A375 (cell line): ENCODE results near the gene SYT13. TPM values are rescaled to one million over a fixed set of nuclear protein-coding genes. Genes with fewer than 3 reads are reported as not detected.

Experiments used
- total RNA-seq: library from RNA; depleted of rRNA; stranded (reverse); fragments of >200 nt; shearing (Covaris generic); gene quantifications from 2 replicates; pipeline ENCODE4 v1.2.3, GENCODE V29; 2014; rRNA removed

SYT13 gene
- not detected in 2 replicates for total RNA-seq

GRCh38 chr11:45285930-45286632 is at the start of gene SYT13:
SYT13 (minus strand) TSS chr11:45286341; CDS start chr11:45286207, 134 bp downstream.

Other genes with a start within 250 kb of the SYT13 start
- gene PRDM11, start 139.7 kb downstream of the SYT13 start, total RNA-seq, result 2.9 and 5.8 TPM in 2 replicates